ENCODE data around the gene RRP12. TPM values are rescaled to one million over a fixed set of nuclear protein-coding genes. Genes with fewer than 3 reads are reported as not detected.
"Not testable (repeated sequence)": the region's sequence is repeated elsewhere in the genome, so short reads cannot be mapped to it uniquely, and the experiment has no call there.

RRP12 gene
- total RNA-seq, 1 donor = 15.9 TPM

DNA sequence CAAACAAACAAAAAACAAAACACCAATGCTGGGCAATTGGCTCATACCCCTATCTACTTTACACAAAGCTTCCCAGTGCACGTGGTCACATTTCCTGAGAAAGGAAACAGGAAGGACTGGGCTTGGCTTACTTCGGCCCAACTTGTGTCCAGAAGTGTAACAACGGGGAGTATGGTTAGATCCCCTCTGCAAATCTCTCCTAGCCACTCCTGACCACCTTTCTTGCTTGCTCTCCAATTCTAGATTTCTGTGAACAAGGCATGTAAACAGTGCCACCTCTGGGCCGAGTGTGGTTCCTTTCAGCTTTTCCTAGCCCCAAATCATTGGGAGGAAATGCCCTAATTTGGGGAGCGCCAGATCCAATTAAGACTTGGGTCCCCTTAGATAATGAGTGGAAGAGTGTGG, 45.6 kb downstream of the RRP12 start:
- no peak for DNase-seq (ENCODE audit: insufficient read length, low spot score, missing footprints)
- H3K36me3 ChIP-seq (ENCODE audit: insufficient read depth, low read length) = peaks cover 32% of the 10 kb centered on the region
- no peak overlapping the region for H3K4me2 ChIP-seq (ENCODE audit: insufficient read depth, low read length)
- H4K20me1 ChIP-seq (ENCODE audit: insufficient read depth, low read length) = no peaks in the 10 kb centered on the region
- no peaks in the 10 kb centered on the region for H3K9me3 ChIP-seq (ENCODE audit: low read depth, low read length)
- no peaks in the 10 kb centered on the region for H3K4me1 ChIP-seq (ENCODE audit: insufficient read depth, low read length)
- H3K27ac ChIP-seq (ENCODE audit: low read depth, low read length) = no peak overlapping the region
- no peak overlapping the region for H2AFZ ChIP-seq (ENCODE audit: low read length)
- TF ChIP-seq, protein P1, sequence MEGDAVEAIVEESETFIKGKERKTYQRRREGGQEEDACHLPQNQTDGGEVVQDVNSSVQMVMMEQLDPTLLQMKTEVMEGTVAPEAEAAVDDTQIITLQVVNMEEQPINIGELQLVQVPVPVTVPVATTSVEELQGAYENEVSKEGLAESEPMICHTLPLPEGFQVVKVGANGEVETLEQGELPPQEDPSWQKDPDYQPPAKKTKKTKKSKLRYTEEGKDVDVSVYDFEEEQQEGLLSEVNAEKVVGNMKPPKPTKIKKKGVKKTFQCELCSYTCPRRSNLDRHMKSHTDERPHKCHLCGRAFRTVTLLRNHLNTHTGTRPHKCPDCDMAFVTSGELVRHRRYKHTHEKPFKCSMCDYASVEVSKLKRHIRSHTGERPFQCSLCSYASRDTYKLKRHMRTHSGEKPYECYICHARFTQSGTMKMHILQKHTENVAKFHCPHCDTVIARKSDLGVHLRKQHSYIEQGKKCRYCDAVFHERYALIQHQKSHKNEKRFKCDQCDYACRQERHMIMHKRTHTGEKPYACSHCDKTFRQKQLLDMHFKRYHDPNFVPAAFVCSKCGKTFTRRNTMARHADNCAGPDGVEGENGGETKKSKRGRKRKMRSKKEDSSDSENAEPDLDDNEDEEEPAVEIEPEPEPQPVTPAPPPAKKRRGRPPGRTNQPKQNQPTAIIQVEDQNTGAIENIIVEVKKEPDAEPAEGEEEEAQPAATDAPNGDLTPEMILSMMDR (IDR thresholded peaks at IDR 0.05; ENCODE audit: extremely low read depth, low read depth, low read length) = peak; percentile 46
- H3K4me3 ChIP-seq (ENCODE audit: insufficient read depth, low read length) = no peak overlapping the region
- no peaks in the 10 kb centered on the region for H3K27me3 ChIP-seq (ENCODE audit: insufficient read depth, low read length)
- no peaks in the 10 kb centered on the region for H3K79me2 ChIP-seq (ENCODE audit: insufficient read depth, low read length)

DNA sequence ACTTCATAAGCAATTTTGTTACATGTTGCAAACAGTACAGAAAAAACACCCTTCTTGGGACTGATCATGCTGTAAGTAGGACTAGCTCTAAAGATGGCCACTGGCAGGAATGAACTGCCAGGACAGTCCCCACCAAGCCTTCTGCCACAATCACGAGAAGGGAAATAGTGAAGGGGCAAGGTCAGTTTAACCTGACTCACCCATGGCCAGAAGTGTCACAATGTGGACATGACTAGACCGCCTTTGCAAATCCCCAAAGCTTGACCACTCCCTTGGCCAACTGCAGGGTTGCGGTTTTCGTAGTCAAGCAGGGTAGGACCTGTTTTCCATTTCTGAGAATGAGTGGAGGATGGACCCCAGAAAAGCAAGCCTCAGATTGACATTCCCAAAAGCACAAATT, 47.2 kb downstream of the RRP12 start:
- TF ChIP-seq, protein P1 (IDR thresholded peaks at IDR 0.05; ENCODE audit: extremely low read depth, low read depth, low read length) = no peak
- H3K4me3 ChIP-seq (ENCODE audit: insufficient read depth, low read length) = no peak overlapping the region
- no peak for DNase-seq (ENCODE audit: insufficient read length, low spot score, missing footprints)

DNA sequence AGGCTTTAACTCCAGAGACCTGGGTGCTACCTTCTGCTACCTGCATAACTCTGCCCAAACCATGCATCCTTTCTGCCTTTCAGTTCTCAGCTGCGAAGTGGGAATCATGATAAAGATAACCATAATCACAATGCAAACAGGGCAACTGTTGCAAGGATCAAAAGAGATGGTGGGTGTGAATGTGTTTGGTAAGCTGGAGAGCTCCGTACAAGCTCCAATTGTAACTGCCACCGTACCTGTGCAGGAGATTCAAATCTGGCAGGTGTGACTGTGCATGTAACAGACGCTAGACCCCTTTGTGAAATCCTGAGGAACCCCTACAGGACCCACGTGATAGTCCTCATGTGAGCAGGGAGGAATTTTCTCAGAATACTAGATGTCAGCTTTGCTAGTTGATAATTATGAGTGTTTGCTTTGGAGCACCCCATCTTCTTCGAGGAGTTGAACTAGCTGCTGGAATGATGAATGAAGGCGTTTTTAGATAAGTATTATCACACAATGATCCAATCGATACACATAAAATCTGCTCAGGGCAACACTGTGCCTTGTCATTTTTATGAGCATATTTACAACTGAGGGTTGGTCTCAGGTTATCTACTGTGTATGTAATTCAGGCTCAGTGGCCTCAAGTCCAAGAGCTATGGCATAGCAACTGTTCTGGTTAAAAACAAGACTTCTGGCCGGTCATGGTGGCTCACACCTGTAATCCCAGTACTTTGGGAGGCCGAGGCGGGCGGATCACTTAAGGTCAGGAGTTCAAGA, 51.2 kb downstream of the RRP12 start:
- Histone ChIP-seq H3K4me1 (ENCODE audit: insufficient read depth, low read length) (no peaks in the 10 kb centered on the region), H3K27ac (ENCODE audit: low read depth, low read length) (no peak overlapping the region)
- no peak for DNase-seq (ENCODE audit: insufficient read length, low spot score, missing footprints)

More for the DNA sequence above, 47.2 kb downstream of the RRP12 start:
- no peaks in the 10 kb centered on the region for H3K79me2 ChIP-seq (ENCODE audit: insufficient read depth, low read length)
- no peak overlapping the region for H2AFZ ChIP-seq (ENCODE audit: low read length)
- no peaks in the 10 kb centered on the region for H3K9me3 ChIP-seq (ENCODE audit: low read depth, low read length)
- no peaks in the 10 kb centered on the region for H3K27me3 ChIP-seq (ENCODE audit: insufficient read depth, low read length)
- no peak overlapping the region for H3K4me2 ChIP-seq (ENCODE audit: insufficient read depth, low read length)
- no peak overlapping the region for H3K27ac ChIP-seq (ENCODE audit: low read depth, low read length)
- H3K4me1 ChIP-seq (ENCODE audit: insufficient read depth, low read length) = no peaks in the 10 kb centered on the region
- H4K20me1 ChIP-seq (ENCODE audit: insufficient read depth, low read length) = no peaks in the 10 kb centered on the region
- peaks cover 26% of the 10 kb centered on the region for H3K36me3 ChIP-seq (ENCODE audit: insufficient read depth, low read length)

DNA sequence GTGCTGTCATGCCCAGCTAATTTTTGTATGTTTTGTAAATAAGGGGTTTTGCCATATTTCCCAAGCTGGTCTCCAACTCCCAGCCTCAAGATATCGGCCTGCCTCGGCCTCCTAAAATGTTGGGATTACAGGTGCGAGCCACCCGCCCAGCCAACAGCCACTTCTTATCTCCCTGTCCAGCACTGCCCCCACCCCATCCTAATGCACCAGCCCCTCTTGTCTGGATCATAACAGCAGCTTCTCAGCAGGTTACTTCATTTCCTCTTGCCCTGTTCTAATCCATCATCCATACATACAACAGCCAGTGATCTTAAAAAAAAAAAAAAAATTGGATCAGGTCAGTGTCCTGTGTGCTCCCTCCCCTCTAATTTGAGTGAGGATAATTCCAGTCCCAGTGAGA, 53.8 kb downstream of the RRP12 start:
- Histone ChIP-seq H3K4me2 (ENCODE audit: insufficient read depth, low read length) (no peak overlapping the region), H3K9me3 (ENCODE audit: low read depth, low read length) (no peaks in the 10 kb centered on the region), H3K4me1 (ENCODE audit: insufficient read depth, low read length) (no peaks in the 10 kb centered on the region), H3K27me3 (ENCODE audit: insufficient read depth, low read length) (no peaks in the 10 kb centered on the region), H2AFZ (ENCODE audit: low read length) (no peak overlapping the region), H3K36me3 (ENCODE audit: insufficient read depth, low read length) (no peaks in the 10 kb centered on the region), H4K20me1 (ENCODE audit: insufficient read depth, low read length) (no peaks in the 10 kb centered on the region), H3K4me3 (ENCODE audit: insufficient read depth, low read length) (no peak overlapping the region), H3K27ac (ENCODE audit: low read depth, low read length) (no peak overlapping the region), H3K79me2 (ENCODE audit: insufficient read depth, low read length) (no peaks in the 10 kb centered on the region)
- TF ChIP-seq, protein P1 (IDR thresholded peaks at IDR 0.05; ENCODE audit: extremely low read depth, low read depth, low read length) = no peak
- no peak for DNase-seq (ENCODE audit: insufficient read length, low spot score, missing footprints)

More for the DNA sequence above, 51.2 kb downstream of the RRP12 start:
- Histone ChIP-seq H3K27me3 (ENCODE audit: insufficient read depth, low read length) (no peaks in the 10 kb centered on the region), H4K20me1 (ENCODE audit: insufficient read depth, low read length) (no peaks in the 10 kb centered on the region), H2AFZ (ENCODE audit: low read length) (no peak overlapping the region), H3K4me3 (ENCODE audit: insufficient read depth, low read length) (no peak overlapping the region), H3K36me3 (ENCODE audit: insufficient read depth, low read length) (no peaks in the 10 kb centered on the region), H3K79me2 (ENCODE audit: insufficient read depth, low read length) (no peaks in the 10 kb centered on the region), H3K9me3 (ENCODE audit: low read depth, low read length) (no peaks in the 10 kb centered on the region), H3K4me2 (ENCODE audit: insufficient read depth, low read length) (no peak overlapping the region)
- TF ChIP-seq, protein P1 (IDR thresholded peaks at IDR 0.05; ENCODE audit: extremely low read depth, low read depth, low read length) = no peak

DNA sequence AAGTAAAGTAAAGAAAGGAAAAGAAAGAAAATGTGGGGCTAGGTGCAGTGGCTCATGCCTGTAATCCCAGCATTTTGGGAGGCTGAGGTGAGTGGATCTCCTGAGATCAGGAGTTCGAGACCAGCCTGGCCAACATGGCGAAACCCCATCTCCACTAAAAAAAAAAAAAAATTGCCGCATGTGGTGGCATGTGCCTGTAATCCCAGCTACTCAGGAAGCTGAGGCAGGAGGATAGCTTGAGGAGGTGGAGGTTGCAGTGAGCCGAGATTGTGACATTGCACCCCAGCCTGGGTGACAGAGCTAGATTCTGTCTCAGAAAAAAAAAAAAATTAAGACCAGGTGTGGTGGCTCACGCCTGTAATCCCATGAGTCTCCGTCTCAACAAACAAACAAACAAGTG, 57.5 kb downstream of the RRP12 start:
- not testable (repeated sequence) for H3K9me3 ChIP-seq (ENCODE audit: low read depth, low read length); H4K20me1 ChIP-seq (ENCODE audit: insufficient read depth, low read length); H3K4me2 ChIP-seq (ENCODE audit: insufficient read depth, low read length); H3K27me3 ChIP-seq (ENCODE audit: insufficient read depth, low read length); H3K4me1 ChIP-seq (ENCODE audit: insufficient read depth, low read length); H2AFZ ChIP-seq (ENCODE audit: low read length); DNase-seq (ENCODE audit: insufficient read length, low spot score, missing footprints); H3K79me2 ChIP-seq (ENCODE audit: insufficient read depth, low read length); H3K4me3 ChIP-seq (ENCODE audit: insufficient read depth, low read length); H3K27ac ChIP-seq (ENCODE audit: low read depth, low read length); H3K36me3 ChIP-seq (ENCODE audit: insufficient read depth, low read length)

All from osteoblast (primary cell).